ENCODE measurements around the gene TMEM164.

The TMEM164 gene

DNA sequence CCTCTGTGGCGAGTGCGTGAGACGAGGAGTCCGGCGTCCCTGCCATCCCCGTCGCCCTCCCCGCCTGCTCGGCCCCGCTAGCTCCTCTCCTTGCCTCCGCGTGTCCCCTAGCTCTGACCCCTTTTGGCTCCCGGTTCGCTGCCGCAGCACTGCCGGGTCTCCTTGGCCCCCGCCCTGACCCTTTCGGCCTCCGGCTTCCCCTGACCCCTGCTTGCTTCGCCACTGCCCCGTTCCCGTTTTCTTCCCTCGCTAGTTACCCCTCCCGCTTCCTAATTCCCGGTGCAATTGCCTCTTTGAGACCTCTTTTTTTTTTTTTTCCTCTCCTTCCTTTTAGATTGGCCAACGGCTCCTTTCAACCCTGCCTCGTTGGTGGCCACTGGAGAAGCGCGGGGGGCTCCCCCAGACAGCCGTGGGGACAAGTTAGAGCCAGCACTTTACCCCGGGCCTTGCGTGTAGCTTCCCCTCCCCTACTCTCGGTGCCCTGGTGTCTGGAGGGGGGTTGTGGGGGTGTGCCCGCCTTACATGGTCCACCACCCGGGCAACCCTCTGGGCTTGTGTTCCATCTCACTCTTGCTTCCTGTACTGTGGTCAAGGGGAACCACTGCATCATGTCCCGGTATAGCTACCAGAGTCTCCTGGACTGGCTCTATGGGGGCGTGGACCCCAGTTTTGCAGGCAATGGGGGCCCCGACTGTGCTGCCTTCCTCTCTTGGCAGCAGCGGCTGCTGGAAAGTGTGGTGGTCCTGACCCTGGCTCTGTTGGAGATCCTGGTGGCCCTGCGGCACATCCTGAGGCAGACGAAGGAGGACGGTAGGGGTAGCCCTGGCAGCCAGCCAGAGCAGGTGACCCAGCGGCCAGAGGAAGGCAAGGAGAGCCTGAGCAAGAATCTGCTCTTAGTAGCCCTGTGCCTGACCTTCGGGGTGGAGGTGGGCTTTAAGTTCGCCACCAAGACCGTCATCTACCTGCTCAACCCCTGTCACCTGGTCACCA is 548 bp downstream of the TMEM164 start:
- DNase-seq (ENCODE audit: low read depth in 2 of 2, low spot score in 1 of 2) = no peak

DNA sequence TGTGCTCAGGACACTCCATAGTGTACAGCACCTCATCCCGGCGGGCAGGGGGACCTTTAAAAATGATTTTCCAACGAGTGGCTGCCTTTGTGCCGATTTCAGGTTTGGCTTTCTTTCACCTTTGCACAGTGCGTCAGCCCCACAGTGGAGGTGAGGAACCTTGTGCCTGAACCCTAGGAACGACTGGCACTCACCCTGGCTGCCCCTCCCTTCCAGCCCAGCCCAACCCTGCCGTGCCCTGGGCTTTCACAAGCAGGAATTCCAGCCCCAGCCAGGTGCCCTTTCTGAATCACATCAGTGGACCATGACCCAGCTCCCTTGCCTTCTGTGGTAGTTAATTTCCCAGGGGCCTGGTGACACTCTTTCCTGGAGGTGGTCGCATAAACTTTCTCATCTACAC is 1.3 kb downstream of the TMEM164 start:
- no peak for DNase-seq (ENCODE audit: low read depth in 2 of 2, low spot score in 1 of 2)

DNA sequence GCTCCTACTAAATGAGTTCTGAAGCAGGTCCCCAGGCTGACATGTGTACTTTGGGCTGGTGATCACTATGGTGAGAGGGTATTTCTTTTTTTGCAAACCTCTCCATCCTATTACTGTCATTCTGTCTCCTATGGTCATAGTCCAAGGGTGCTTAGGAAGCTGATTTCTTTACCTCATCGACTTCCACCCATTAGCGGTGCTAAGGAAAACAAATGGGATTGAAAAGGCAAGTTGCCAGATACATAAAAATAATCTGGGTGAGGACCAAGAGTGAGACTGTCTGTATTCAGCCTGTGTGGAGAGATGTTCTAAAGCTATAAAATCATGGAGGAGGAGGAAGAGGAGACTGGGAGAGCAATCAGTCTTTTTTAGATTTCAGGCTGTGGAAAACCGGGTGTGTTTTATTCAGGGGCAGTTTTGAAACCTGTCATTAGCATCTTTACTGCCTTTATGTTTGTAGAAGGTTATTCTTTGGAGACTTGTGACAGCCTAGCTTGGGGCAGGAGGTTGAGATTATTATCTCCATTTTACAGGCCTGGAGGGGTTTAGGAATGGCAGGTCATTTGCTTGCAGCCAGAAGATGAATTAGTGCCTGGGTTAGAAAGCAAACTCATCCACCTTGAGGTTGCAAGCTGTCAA is 1.9 kb downstream of the TMEM164 start:
- no peak for DNase-seq (ENCODE audit: low read depth in 2 of 2, low spot score in 1 of 2)

DNA sequence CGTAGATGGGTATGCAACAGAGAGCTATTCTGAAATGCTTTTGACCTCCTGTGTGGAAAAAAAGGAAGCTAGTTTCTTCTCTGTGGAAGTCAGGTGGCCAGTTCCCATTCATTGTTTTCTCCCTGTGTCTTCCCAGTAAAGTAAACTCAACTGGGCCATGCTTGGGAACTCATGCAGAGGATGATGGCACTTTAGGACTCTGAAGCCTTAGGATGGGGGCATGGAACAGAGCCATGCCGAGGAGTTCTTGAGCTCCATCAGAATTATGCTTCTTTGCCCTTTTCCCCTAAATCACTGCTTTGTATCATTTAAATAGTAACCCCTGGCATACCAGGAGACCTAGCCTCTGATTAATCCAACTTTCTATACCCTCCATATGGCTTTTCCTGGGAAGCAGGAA is 3.2 kb downstream of the TMEM164 start:
- DNase-seq (ENCODE audit: low read depth in 2 of 2, low spot score in 1 of 2) = no peak

DNA sequence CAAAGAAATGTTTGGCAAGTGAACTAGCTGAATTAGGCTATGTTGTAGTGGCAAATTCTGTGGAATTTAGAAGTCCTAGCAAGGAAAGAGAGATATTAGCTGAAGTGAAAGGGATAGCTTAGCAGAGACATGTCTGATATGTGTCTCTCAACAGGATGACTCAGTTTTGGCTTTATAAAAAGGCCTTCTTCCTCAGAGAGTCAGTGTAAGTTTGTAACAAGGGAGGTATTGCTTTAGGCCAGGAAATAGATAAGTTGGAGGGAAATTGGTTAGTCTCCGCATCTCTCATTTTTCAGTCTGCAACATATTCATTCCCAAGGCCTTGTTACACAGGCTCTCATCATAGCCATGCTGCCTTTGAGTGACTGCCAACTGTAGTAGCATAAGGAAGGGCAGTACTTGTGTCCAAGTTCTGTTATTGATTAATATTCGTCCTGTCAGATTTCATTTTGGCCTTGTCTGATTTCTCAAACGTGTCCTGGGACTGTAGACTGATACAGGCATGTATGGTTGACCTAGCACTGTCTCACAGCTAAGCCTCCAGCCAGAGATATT is 4.0 kb downstream of the TMEM164 start:
- DNase-seq (ENCODE audit: low read depth in 2 of 2, low spot score in 1 of 2) = no peak

DNA sequence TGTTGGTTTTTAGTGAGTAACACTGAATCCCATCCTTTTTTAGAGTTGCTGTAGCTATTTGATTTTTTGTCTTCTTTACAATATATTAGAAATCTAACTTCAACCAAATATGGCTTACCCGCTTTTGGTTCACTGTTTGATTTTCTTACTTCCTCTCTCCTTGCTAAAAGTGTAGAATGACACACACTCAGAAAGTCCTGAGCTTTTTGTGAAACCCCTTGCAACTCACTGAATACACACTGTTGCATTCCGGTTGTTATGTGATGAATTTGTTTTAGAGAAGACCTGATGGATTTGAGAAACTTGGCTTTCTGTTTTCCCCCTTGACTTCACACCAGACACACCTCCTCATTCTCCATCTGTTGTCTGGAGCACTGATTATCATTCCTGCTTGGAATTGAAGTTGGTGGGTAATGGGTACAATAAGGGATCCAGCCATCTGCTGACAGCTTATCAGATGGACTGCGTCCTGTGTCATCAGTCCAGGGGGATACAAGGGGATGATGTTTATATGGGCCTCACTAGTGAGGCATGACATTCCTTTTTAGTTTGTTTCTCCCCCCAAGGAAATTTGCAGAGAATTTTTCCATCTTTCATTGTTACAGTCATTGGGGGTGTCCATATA is 5.2 kb downstream of the TMEM164 start:
- no peak for DNase-seq (ENCODE audit: low read depth in 2 of 2, low spot score in 1 of 2)

DNA sequence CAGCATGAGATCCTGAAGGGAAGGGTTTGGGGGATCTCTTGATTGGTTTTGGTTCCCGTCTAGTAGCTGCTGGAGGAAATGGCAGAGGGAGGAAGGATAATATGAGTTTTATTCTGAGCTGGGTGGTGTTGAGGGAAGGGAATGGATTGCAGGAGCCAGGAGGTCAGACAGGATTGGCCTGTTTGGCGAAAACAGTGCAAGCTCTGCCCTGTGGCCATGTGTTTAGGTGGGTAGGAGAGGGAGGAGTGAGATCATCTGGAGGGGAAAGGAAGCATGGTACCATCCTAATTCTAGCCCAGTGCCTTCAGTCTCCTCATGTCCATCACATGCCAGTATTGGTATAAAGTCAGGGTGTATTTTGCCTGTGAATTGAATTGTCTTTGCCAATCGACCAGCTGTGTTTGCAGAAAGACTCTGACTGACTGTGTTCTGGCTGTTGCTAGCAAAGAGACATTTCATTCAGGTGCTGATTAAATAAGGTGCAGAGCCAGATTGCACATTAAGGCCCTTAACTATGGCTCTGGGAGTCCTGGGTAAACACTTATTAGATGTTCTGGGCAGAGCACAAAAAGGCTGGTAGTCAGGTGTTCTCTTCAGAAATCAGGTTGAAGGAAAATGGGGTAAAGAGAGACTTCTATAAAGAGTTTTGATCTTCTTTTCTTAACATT is 10.0 kb downstream of the TMEM164 start:
- no peak for DNase-seq (ENCODE audit: low read depth in 2 of 2, low spot score in 1 of 2)

DNA sequence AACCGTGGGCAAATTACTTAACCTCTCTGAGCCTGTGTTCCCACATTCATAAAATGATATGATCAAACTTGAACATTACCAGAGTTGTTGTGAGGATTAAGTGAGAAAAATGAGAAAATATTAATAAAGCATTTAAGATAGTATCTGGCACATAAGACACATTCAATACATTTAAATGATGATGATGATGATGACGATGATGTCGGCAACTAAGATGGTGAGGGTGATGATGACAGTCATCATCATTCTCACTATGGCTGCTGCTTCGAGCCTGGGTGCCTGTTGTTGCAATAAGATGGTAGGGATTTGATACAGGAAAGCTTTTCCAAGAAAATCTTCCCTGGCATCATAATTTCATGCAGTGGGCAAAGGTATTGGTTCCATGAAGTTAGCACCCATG is 11.1 kb downstream of the TMEM164 start:
- no peak for DNase-seq (ENCODE audit: low read depth in 2 of 2, low spot score in 1 of 2)

DNA sequence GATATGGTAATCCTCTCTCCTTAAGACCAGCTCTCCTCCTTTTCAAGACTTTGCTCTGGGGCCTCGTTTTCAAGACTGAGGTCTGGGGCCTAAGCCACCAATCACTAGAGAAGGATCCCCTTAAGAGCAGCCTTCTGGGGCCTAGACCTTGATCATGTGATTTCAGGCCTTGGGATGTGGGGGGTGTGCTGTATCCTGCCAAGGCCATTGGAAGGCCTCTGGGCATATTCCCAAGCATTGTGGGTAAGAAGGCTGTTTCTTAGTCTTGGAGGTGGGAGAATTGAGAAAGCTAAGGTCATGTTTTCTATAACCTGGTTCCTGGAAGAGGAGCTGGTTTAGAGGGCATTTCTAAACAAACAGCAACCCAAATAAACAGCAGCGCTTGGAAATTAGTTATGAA is 12.1 kb downstream of the TMEM164 start:
- no peak for DNase-seq (ENCODE audit: low read depth in 2 of 2, low spot score in 1 of 2)

DNA sequence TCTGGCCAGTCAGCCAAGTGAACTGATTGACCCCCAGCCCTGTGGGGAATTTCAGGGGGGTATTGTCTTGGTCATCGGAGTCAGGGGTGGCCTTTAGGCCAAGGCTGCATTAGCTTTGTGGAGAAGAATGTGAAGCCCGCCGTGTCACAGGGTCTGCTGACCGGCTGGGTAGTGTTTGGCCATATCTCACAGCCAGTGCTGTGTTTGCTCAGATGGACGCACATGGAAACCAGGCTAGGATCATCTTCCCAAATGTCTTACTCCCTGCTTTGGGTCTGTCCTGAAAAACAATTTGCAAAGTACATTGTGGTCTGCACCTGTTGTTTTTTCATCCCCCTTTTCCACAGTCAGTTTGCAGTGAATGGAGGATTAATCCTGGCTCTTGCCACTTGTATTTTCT is 13.0 kb downstream of the TMEM164 start:
- no peak for DNase-seq (ENCODE audit: low read depth in 2 of 2, low spot score in 1 of 2)

DNA sequence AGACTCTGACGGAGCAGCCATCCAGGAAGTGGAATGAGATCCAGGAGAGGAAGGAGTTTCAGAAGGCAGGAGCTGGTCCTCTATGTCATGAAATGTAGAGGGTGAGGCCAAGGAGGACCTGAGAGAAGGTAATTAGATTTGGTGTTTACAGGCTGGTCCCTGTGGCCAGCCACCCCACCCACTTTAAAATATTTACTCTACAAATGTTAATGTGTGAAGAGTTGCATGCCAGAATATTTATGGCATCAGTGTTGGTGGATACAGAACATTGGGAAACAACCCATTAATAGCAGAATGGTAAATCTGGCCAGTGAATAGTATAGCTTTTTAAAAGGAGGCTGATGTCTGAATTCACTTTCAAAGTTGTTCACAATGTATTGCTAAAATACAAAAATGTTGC is 17.6 kb downstream of the TMEM164 start:
- no peak for DNase-seq (ENCODE audit: low read depth in 2 of 2, low spot score in 1 of 2)

DNA sequence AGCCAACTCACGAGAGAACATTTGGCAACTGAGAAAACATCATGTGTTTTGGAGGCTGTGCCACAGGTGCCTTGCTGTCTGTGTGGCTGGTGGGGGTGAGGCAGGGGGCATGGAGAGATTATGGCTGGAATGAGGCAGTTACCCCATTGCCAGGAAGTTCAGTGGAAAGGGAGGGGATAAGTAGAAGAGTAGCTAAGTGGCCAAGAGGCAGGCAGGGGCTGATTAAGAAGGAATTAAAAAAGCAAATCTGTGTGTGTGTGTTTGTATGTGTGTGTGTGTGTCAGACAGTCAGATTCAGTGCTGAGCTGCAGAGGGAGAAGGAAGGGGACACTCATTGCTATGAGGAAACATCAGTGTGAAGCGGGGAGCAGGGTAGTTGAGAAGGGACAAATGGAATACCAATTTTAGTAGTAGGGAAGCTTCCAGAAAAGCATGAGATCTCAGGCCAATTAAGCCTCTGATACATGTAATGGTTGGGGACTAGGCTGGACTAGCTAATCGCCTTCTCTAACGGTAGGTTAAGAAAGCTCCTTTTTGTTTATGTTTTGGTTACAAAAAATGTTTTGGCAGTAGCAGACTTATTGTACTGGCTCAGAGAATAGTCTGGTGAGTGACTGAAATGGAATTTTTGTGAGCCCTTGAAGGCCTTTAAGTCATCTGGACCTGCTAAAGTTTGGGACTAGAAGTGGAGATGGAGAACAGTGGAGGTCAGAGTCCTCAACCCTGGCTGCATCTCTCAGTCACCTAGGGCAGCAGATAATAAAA is 18.5 kb downstream of the TMEM164 start:
- no peak for DNase-seq (ENCODE audit: low read depth in 2 of 2, low spot score in 1 of 2)

DNA sequence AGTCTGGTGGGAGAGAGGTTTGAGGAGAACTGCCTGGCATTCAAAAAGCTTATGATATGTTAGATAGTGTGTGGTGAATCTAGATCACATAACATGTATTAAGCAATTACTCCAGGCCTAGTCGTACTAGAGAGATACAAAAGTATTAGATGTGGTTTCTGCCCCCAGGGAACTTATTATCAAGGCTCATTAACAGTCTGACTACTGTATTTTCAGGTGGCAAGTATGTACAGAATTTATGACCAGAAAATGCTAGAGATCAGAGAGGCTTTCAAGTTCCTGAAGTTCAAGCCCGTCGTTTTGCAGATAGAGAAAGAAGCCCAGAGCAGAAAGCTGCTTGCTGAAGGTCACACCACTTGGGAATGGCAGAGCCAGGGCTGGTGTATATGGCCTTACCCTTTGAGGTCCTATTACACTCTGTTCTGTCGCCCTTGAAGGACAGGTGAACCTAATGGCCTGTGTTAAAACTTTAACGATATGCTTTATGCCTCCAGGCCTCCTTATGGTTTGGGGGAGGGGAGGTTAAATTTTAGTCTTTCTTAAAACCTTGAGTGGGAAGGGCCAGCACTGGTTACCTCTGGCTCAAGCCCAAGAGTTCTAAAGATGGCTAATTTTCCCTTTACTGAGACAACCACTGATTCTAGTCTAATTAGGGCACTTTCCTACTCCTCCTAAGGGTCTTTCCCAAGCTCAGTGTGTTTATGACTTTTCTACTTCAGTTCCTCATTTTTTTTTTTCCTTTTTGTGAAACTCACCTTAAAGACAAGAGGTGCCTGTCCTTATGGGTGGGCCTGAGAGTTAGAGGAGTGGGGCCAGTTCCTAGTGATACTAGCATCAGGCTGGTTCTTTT is 19.9 kb downstream of the TMEM164 start:
- DNase-seq (ENCODE audit: low read depth in 2 of 2, low spot score in 1 of 2) = no peak

DNA sequence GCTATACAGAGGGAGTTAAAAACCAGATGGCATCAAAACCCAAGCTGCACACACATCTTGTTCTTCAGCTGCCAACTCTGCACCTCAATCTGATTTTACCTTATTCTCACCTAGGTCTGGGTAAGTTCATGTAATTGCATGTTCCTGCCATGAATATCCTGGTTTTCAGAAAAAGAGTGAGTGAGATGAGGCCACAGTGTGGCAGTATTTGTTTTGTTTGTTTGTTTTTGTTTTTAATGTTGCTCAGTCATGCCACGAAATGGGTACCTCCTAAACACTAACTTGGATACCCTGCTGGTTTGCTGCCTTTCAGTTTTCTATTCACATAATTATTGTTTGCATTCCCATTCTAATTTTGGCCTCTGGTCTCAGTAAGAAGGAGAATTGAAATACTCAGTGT is 22.5 kb downstream of the TMEM164 start:
- no peak for DNase-seq (ENCODE audit: low read depth in 2 of 2, low spot score in 1 of 2)

DNA sequence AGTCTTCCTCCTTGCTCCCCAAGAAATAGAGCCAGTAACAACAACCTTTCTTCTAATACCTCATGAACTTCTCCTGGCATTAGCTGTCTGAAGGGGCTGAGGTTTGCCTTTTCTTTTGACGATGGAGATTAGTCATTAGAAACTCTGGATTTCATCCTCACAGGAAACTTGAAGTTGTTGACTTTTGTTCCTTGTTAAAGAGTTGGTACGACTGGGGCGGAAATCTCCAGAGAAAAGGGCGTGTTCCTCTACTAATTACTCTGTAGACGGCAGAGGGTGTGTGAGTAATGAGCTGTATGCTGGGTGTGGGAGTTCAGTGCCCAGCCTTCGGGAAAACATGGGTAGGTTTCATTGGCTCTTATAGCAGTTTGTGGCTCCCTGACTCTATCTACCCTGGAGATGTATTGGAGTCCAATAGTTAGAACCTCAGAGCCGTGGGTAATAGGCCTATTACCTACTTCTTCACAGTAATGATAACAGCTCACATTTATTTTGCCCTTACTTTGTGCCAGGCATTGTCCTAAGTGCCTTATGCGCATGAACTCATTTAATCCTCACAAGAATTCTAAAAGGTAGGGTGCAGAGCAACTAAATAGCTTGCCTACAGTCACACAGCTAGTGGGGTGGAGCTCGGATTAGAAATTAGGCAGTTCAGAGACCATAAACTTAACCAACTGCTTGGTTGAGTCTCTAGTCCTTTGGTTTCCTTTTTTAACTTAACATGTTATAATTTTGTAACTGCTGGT is 23.4 kb downstream of the TMEM164 start:
- DNase-seq (ENCODE audit: low read depth in 2 of 2, low spot score in 1 of 2) = no peak

DNA sequence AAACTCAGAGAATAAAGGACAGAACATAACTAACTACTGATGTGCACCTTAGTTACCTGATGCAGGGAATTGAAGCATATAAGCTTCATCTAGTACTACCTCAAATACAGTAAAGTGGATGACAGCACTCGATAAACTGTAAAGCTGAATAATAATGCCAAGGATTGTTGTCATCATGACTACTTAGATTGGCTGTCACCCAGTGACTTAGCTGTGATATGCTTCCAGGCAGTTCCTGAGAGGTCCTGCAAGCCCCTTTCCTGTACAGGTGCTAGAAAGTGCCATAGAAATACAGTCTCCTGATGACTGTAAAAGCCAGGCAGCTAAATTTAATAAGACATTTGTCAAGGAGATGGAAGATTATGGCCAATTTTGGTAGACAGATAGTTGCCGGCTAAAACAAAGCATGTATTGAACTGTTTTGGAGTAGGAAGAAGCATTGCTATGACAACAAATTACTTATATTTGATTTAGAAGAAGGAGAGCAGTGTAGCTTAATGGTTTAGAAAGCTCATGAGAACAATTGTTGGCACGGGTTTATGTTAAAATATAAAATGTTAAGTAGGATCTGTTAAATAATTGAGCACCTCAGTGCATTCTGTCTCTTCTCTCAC is 29.7 kb downstream of the TMEM164 start:
- DNase-seq (ENCODE audit: low read depth in 2 of 2, low spot score in 1 of 2) = no peak

DNA sequence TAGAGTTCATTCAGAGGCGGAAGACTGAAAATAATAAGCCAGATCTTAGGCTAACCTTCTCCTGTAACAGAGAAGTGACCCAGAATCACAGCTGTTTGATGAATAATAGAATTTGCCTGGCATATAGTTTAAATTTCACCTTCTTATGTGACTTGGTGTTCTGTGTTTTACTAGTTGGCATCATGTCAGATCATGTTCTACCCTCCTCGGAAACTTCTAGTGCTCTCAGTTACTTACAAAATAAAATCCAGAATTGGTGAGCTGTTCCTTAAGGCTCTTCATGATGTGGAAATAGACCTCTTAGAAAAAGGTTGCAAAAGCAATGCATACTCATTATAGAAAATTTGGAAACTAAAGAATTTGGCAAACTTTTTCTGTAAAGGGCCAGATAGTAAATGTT is 31.1 kb downstream of the TMEM164 start:
- no peak for DNase-seq (ENCODE audit: low read depth in 2 of 2, low spot score in 1 of 2)

Measured in stimulated activated CD8-positive, alpha-beta memory T cell treated with anti-CD3 and anti-CD28 coated beads, Interleukin-4, amount 100 ng/mL, for 4 hours (primary cell).